PC-9 (cell line): ENCODE measurements around the gene SPAST. TPM values are rescaled to one million over a fixed set of nuclear protein-coding genes. Genes with fewer than 3 reads are reported as not detected.

ENCODE experiments used
- BruUV-seq: library from RNA; stranded (reverse); fragments of 400-500 nt; replicated peaks from 2 replicates; lab custom pipeline; 2021; lab: Mats Ljungman, UMichigan
- CTCF ChIA-PET: fragments of 300-600 bp; sonication (Branson Sonifier 250); formaldehyde crosslinking; loops from one replicate; lab custom pipeline; 2022; ENCODE audit warnings: antibody characterized with exemption; lab: Charles Lee
- POLR2A ChIA-PET: fragments of 300-600 bp; sonication (Branson Sonifier 250); formaldehyde crosslinking; loops from one replicate; lab custom pipeline; 2022; ENCODE audit warnings: antibody characterized with exemption; ENCODE audit not compliant: unreplicated experiment; lab: Charles Lee
- DNase-seq, 2 experiments: peaks; one replicate each; pipeline versions ENCODE4 v3.0.0 to v3.0.0-alpha.2; 2015 to 2022; ENCODE audit warnings: mixed read lengths in 1 of 2
- H2AFZ ChIP-seq: fragments of 200-600 bp; sonication (generic); 2 replicates; pipeline ENCODE4 v1.8.1; 2017; ENCODE audit warnings: antibody characterized with exemption
- H3F3A ChIP-seq: fragments of 200-600 bp; sonication (generic); 2 replicates; pipeline ENCODE4 v1.8.1; 2017; ENCODE audit warnings: antibody characterized with exemption, mild to moderate bottlenecking, low read depth; ENCODE audit not compliant: insufficient read depth
- H3K27ac ChIP-seq: fragments of 200-600 bp; sonication (generic); 2 replicates; pipeline ENCODE4 v1.6.1; 2016; ENCODE audit warnings: mixed run types
- H3K27me3 ChIP-seq: fragments of 200-600 bp; sonication (generic); 2 replicates; pipeline ENCODE4 v1.6.1; 2016; ENCODE audit warnings: low read depth, mixed run types; ENCODE audit not compliant: insufficient read depth
- H3K36me3 ChIP-seq: fragments of 200-600 bp; sonication (generic); 2 replicates; pipeline ENCODE4 v1.6.1; 2016; ENCODE audit warnings: low read depth, mixed run types
- H3K4me1 ChIP-seq: fragments of 200-600 bp; sonication (generic); replicated peaks from 2 replicates; pipeline ENCODE4 v1.6.1; 2016; ENCODE audit warnings: mixed run types; ENCODE audit not compliant: insufficient read depth
- H3K4me2 ChIP-seq: fragments of 200-600 bp; sonication (generic); 2 replicates; pipeline ENCODE4 v1.6.1; 2017; ENCODE audit warnings: mixed run types
- H3K4me3 ChIP-seq: fragments of 200-600 bp; sonication (generic); 2 replicates; pipeline ENCODE4 v1.6.1; 2016; ENCODE audit warnings: mixed run types
- H3K79me2 ChIP-seq: fragments of 200-600 bp; sonication (generic); 2 replicates; pipeline ENCODE4 v1.6.1; 2017; ENCODE audit warnings: low read depth, mixed run types
- H3K9me2 ChIP-seq: fragments of 200-600 bp; sonication (generic); 2 replicates; pipeline ENCODE4 v1.8.1; 2017; ENCODE audit warnings: mild to moderate bottlenecking; ENCODE audit not compliant: insufficient read depth
- H3K9me3 ChIP-seq: fragments of 200-600 bp; sonication (generic); 2 replicates; pipeline ENCODE4 v1.8.1; 2016; ENCODE audit warnings: low read depth; ENCODE audit not compliant: insufficient read depth
- H4K20me1 ChIP-seq: fragments of 200-600 bp; sonication (generic); 2 replicates; pipeline ENCODE4 v1.8.1; 2017; ENCODE audit not compliant: insufficient read depth
- CTCF ChIP-seq: fragments of 200-600 bp; sonication (generic); conservative IDR thresholded peaks from 2 replicates; pipeline ENCODE4 v1.6.1; 2017; ENCODE audit warnings: mixed run types, antibody characterized with exemption, mild to moderate bottlenecking, moderate library complexity
- EZH2 ChIP-seq: fragments of 200-600 bp; sonication (generic); IDR thresholded peaks from 2 replicates; pipeline ENCODE4 v1.8.0; 2017; ENCODE audit warnings: antibody characterized with exemption, low read depth
- intact Hi-C: fragments of 100-400 bp; cut with micrococcal nuclease; formaldehyde crosslinking; loops from one replicate; pipeline ENCODE4 v1.10.0; 2022; ENCODE audit not compliant: unreplicated experiment
- total RNA-seq: library from RNA; stranded (reverse); gene quantifications from 2 replicates; pipeline ENCODE4 v1.2.3, GENCODE V29; 2021

Gene SPAST
- total RNA-seq, 1 experiment from 2014 or later, result 19.2 TPM

DNA sequence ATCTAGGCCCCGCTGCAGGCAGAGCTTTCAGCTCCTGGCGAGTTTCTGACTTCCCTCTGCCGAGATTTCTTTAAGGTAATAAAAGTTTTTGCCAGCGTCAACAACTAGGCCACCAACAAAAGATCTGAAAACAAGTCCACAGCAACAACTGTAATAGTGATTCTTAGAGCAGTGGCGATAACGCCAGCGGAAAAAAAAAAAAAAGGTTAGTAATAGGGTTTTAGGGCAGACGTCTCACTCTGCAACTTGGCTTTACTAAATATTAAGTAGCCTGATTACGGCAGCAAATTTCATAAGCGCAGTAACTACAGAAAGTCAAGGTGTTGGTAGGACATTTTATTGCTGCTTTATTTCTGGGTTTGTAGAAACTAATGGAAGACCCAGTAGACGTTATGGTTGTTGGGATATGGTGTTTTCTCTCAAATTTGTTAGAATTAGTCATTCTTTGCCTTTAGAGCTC lies 102.8 kb downstream of the SPAST start:
- Histone ChIP-seq H2AFZ (peak overlapping the region; percentile 85), H3F3A (peaks cover 4% of the 10 kb centered on the region)
- TF ChIP-seq EZH2 (no peak), CTCF (no peak)

GRCh38 chr2:32168513-32168912 lies 105.2 kb downstream of the SPAST start:
- H3K9me3 ChIP-seq, result no peaks in the 10 kb centered on the region
- H3K4me1 ChIP-seq, result peaks cover 19% of the 10 kb centered on the region
- H3K4me2 ChIP-seq, result no peak overlapping the region
- H3F3A ChIP-seq, result peaks cover 11% of the 10 kb centered on the region
- H3K36me3 ChIP-seq, result peaks cover 15% of the 10 kb centered on the region
- no peak overlapping the region for H3K27ac ChIP-seq
- H2AFZ ChIP-seq, result no peak overlapping the region
- H3K27me3 ChIP-seq, result no peaks in the 10 kb centered on the region
- ChIA-PET CTCF (no interaction called here), POLR2A (no interaction called here)
- intact Hi-C loops, result loop anchor here (10.0 kb wide), 1 partner anchor 134 kb away; the partner anchor contains the start of gene DPY30
- no TSS peak for BruUV-seq
- TF ChIP-seq EZH2, result no peak
- no peaks in the 10 kb centered on the region for H3K9me2 ChIP-seq
- no peak overlapping the region for H3K4me3 ChIP-seq
- no peak for DNase-seq
- peaks cover 5% of the 10 kb centered on the region; the same call in 1 of the 2 replicates for H4K20me1 ChIP-seq
- H3K79me2 ChIP-seq, result peaks cover 40% of the 10 kb centered on the region

More for the DNA sequence above, 102.8 kb downstream of the SPAST start:
- DNase-seq, result no peak
- Histone ChIP-seq H3K36me3 (peaks cover 8% of the 10 kb centered on the region), H3K4me1 (peaks cover 19% of the 10 kb centered on the region), H3K4me3 (peak overlapping the region; percentile 87), H3K79me2 (peaks cover 40% of the 10 kb centered on the region), H3K9me3 (no peaks in the 10 kb centered on the region), H3K9me2 (no peaks in the 10 kb centered on the region), H3K4me2 (peak overlapping the region; percentile 83), H3K27ac (peak overlapping the region; percentile 78), H4K20me1 (peaks cover 5% of the 10 kb centered on the region; the same call in 1 of the 2 replicates), H3K27me3 (no peaks in the 10 kb centered on the region)
- POLR2A ChIA-PET, result interaction anchor here (0.7 to 1.0 kb wide), 4 partner anchors 14 to 133 kb away, joined by 4 to 11 read pairs (median 6); partner anchors contain the start of gene DPY30
- BruUV-seq, result TSS peak; percentile 65
- CTCF ChIA-PET, result interaction anchor here (0.9 kb wide), 1 partner anchor 492 kb away, joined by 3 read pairs; no protein-coding TSS in a partner anchor
- intact Hi-C loops, result loop anchor here (10.0 kb wide), 1 partner anchor 131 kb away; the partner anchor contains the start of gene DPY30

DNA sequence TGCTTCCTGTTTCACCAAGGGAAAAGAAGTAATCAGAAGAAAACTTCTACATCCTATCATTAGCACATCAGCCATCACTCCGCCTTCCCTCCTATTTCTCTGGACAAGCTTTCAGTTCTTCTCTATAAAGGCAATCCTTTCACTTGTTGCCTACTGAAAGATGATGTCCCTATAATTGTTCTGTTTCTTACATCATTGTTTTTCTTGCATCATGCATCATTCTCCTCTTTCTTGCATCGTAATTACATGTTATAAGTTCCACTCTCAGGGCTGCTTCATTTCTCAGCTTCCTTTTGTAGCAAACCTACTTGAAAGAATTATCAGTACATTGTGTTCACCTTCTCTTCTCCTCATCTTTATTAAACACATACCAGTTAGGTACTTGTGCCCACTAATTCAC lies 109.5 kb downstream of the SPAST start:
- Histone ChIP-seq H2AFZ (no peak overlapping the region), H3K4me3 (no peak overlapping the region), H4K20me1 (peaks cover 5% of the 10 kb centered on the region; the same call in 1 of the 2 replicates), H3K4me1 (0 out of 2 replicates have a peak, but pooled peaks cover 2% of the 10 kb centered on the region), H3K9me3 (no peaks in the 10 kb centered on the region), H3K9me2 (no peaks in the 10 kb centered on the region), H3K27ac (no peak overlapping the region), H3K79me2 (peaks cover 13% of the 10 kb centered on the region), H3K36me3 (peaks cover 24% of the 10 kb centered on the region), H3K27me3 (no peaks in the 10 kb centered on the region), H3K4me2 (no peak overlapping the region), H3F3A (peaks cover 12% of the 10 kb centered on the region)
- POLR2A ChIA-PET, result no interaction called here
- no peak for TF ChIP-seq EZH2
- no peak for TF ChIP-seq CTCF
- CTCF ChIA-PET, result interaction anchor here (0.6 kb wide), 1 partner anchor 54 kb away, joined by 3 read pairs; no protein-coding TSS in a partner anchor
- DNase-seq, result no peak
- intact Hi-C loops, result no loop called here
- BruUV-seq, result no TSS peak
